Measurements from ENCODE around the gene EML5.
"Not testable (repeated sequence)": the region's sequence is repeated elsewhere in the genome, so short reads cannot be mapped to it uniquely, and the experiment has no call there.

Gene EML5

GRCh38 chr14:88791629-88792472 is 902 bp downstream of the EML5 start:
- Mint-ChIP-seq H3K27me3 (peaks cover 46% of the 10 kb centered on the region), H3K27ac (no peak overlapping the region), H3K4me3 (peak overlapping the region; percentile 67), H3K4me1 (ENCODE audit: low read depth) (peaks cover 6% of the 10 kb centered on the region), H3K36me3 (ENCODE audit: low read depth) (no peaks in the 10 kb centered on the region), H3K9me3 (peaks cover 2% of the 10 kb centered on the region)
- intact Hi-C loops (cut with micrococcal nuclease), result loop anchor here (5.0 to 10.0 kb wide), 2 partner anchors 35 to 127 kb away; no protein-coding TSS in a partner anchor

GRCh38 chr14:88791252-88791621 is 1.5 kb downstream of the EML5 start:
- Mint-ChIP-seq H3K27ac (no peak overlapping the region), H3K27me3 (peaks cover 47% of the 10 kb centered on the region), H3K36me3 (ENCODE audit: low read depth) (no peaks in the 10 kb centered on the region), H3K4me1 (ENCODE audit: low read depth) (peaks cover 6% of the 10 kb centered on the region), H3K4me3 (no peak overlapping the region), H3K9me3 (peaks cover 8% of the 10 kb centered on the region)
- intact Hi-C loops (cut with micrococcal nuclease), result loop anchor here (5.0 to 10.0 kb wide), 2 partner anchors 36 to 126 kb away; no protein-coding TSS in a partner anchor

- intact Hi-C loops (cut with micrococcal nuclease), result loop anchor here (5.0 to 10.0 kb wide), 2 partner anchors 37 to 126 kb away; no protein-coding TSS in a partner anchor
- Mint-ChIP-seq H3K4me1 (ENCODE audit: low read depth) (peaks cover 6% of the 10 kb centered on the region), H3K27ac (no peak overlapping the region), H3K9me3 (peaks cover 8% of the 10 kb centered on the region), H3K27me3 (peaks cover 48% of the 10 kb centered on the region), H3K4me3 (no peak overlapping the region), H3K36me3 (ENCODE audit: low read depth) (no peaks in the 10 kb centered on the region)
Measured at GRCh38 chr14:88790501-88791251, 2.1 kb downstream of the EML5 start.

GRCh38 chr14:88789573-88789972 is 3.2 kb downstream of the EML5 start:
- H3K9me3 Mint-ChIP-seq; H3K4me1 Mint-ChIP-seq (ENCODE audit: low read depth); H3K4me3 Mint-ChIP-seq; H3K36me3 Mint-ChIP-seq (ENCODE audit: low read depth); intact Hi-C loops (cut with micrococcal nuclease); H3K27ac Mint-ChIP-seq: not testable (repeated sequence)
- H3K27me3 Mint-ChIP-seq, result peaks cover 48% of the 10 kb centered on the region

GRCh38 chr14:88786715-88787114 is 6.0 kb downstream of the EML5 start:
- no peaks in the 10 kb centered on the region for H3K36me3 Mint-ChIP-seq (ENCODE audit: low read depth)
- peaks cover 29% of the 10 kb centered on the region for H3K9me3 Mint-ChIP-seq
- peaks cover 31% of the 10 kb centered on the region for H3K27me3 Mint-ChIP-seq
- no peak overlapping the region for H3K4me3 Mint-ChIP-seq
- intact Hi-C loops (cut with micrococcal nuclease), result no loop called here
- peaks cover under 1% of the 10 kb centered on the region for H3K4me1 Mint-ChIP-seq (ENCODE audit: low read depth)
- no peak overlapping the region for H3K27ac Mint-ChIP-seq

GRCh38 chr14:88785911-88786310 is 6.8 kb downstream of the EML5 start:
- H3K27ac Mint-ChIP-seq, result no peak overlapping the region
- intact Hi-C loops (cut with micrococcal nuclease), result no loop called here
- H3K36me3 Mint-ChIP-seq (ENCODE audit: low read depth), result no peaks in the 10 kb centered on the region

GRCh38 chr14:88775532-88775931 is 17.2 kb downstream of the EML5 start:
- Mint-ChIP-seq H3K27ac (no peak overlapping the region), H3K36me3 (ENCODE audit: low read depth) (no peaks in the 10 kb centered on the region), H3K9me3 (no peaks in the 10 kb centered on the region), H3K4me3 (no peak overlapping the region), H3K4me1 (ENCODE audit: low read depth) (no peaks in the 10 kb centered on the region), H3K27me3 (no peaks in the 10 kb centered on the region)
- intact Hi-C loops (cut with micrococcal nuclease), result no loop called here

More at GRCh38 chr14:88785911-88786310, 6.8 kb downstream of the EML5 start:
- Mint-ChIP-seq H3K4me3 (no peak overlapping the region), H3K27me3 (peaks cover 23% of the 10 kb centered on the region), H3K4me1 (ENCODE audit: low read depth) (no peaks in the 10 kb centered on the region), H3K9me3 (peaks cover 33% of the 10 kb centered on the region)

GRCh38 chr14:88770736-88771135 is 22.0 kb downstream of the EML5 start:
- H3K4me1 Mint-ChIP-seq (ENCODE audit: low read depth), result no peaks in the 10 kb centered on the region
- H3K27me3 Mint-ChIP-seq, result no peaks in the 10 kb centered on the region
- H3K9me3 Mint-ChIP-seq, result peaks cover 13% of the 10 kb centered on the region
- H3K36me3 Mint-ChIP-seq (ENCODE audit: low read depth), result no peaks in the 10 kb centered on the region
- no peak overlapping the region for H3K27ac Mint-ChIP-seq
- H3K4me3 Mint-ChIP-seq, result no peak overlapping the region
- intact Hi-C loops (cut with micrococcal nuclease), result no loop called here

GRCh38 chr14:88765130-88765529 is 27.6 kb downstream of the EML5 start:
- Mint-ChIP-seq H3K9me3 (peaks cover 15% of the 10 kb centered on the region), H3K36me3 (ENCODE audit: low read depth) (no peaks in the 10 kb centered on the region), H3K4me3 (no peak overlapping the region), H3K27ac (no peak overlapping the region), H3K4me1 (ENCODE audit: low read depth) (no peaks in the 10 kb centered on the region), H3K27me3 (no peaks in the 10 kb centered on the region)
- intact Hi-C loops (cut with micrococcal nuclease), result no loop called here

- no peak overlapping the region for H3K4me3 Mint-ChIP-seq
- no peaks in the 10 kb centered on the region for H3K36me3 Mint-ChIP-seq (ENCODE audit: low read depth)
- intact Hi-C loops (cut with micrococcal nuclease), result no loop called here
- no peaks in the 10 kb centered on the region for H3K9me3 Mint-ChIP-seq
- no peaks in the 10 kb centered on the region for H3K27me3 Mint-ChIP-seq
- no peaks in the 10 kb centered on the region for H3K4me1 Mint-ChIP-seq (ENCODE audit: low read depth)
- H3K27ac Mint-ChIP-seq, result no peak overlapping the region
Measured at GRCh38 chr14:88753873-88754272, 38.9 kb downstream of the EML5 start.

GRCh38 chr14:88750945-88751344 is 41.8 kb downstream of the EML5 start:
- no peaks in the 10 kb centered on the region for H3K9me3 Mint-ChIP-seq
- H3K4me1 Mint-ChIP-seq (ENCODE audit: low read depth), result no peaks in the 10 kb centered on the region
- H3K36me3 Mint-ChIP-seq (ENCODE audit: low read depth), result no peaks in the 10 kb centered on the region
- no peak overlapping the region for H3K4me3 Mint-ChIP-seq
- intact Hi-C loops (cut with micrococcal nuclease), result no loop called here
- no peaks in the 10 kb centered on the region for H3K27me3 Mint-ChIP-seq
- no peak overlapping the region for H3K27ac Mint-ChIP-seq

GRCh38 chr14:88750413-88750812 is 42.3 kb downstream of the EML5 start:
- no peaks in the 10 kb centered on the region for H3K4me1 Mint-ChIP-seq (ENCODE audit: low read depth)
- no peak overlapping the region for H3K27ac Mint-ChIP-seq
- no peaks in the 10 kb centered on the region for H3K27me3 Mint-ChIP-seq
- intact Hi-C loops (cut with micrococcal nuclease), result no loop called here
- no peaks in the 10 kb centered on the region for H3K9me3 Mint-ChIP-seq
- no peaks in the 10 kb centered on the region for H3K36me3 Mint-ChIP-seq (ENCODE audit: low read depth)
- H3K4me3 Mint-ChIP-seq, result no peak overlapping the region

- Mint-ChIP-seq H3K36me3 (ENCODE audit: low read depth) (no peaks in the 10 kb centered on the region), H3K27me3 (no peaks in the 10 kb centered on the region), H3K4me1 (ENCODE audit: low read depth) (no peaks in the 10 kb centered on the region), H3K27ac (no peak overlapping the region), H3K4me3 (no peak overlapping the region), H3K9me3 (no peaks in the 10 kb centered on the region)
- intact Hi-C loops (cut with micrococcal nuclease), result no loop called here
Measured at GRCh38 chr14:88749139-88749538, 43.6 kb downstream of the EML5 start.

- Mint-ChIP-seq H3K4me1 (ENCODE audit: low read depth) (no peaks in the 10 kb centered on the region), H3K36me3 (ENCODE audit: low read depth) (no peaks in the 10 kb centered on the region), H3K27ac (no peak overlapping the region), H3K4me3 (no peak overlapping the region), H3K9me3 (no peaks in the 10 kb centered on the region), H3K27me3 (no peaks in the 10 kb centered on the region)
- intact Hi-C loops (cut with micrococcal nuclease), result no loop called here
Measured at GRCh38 chr14:88748288-88748687, 44.5 kb downstream of the EML5 start.

Data from dendritic cell treated with granulocyte-macrophage colony-stimulating factor and Interleukin-4, amounts not matched to agents 40 ng/mL and 50 ng/mL, for 4 days (primary cell).